NCI-H146 treated with DMSO at 0.1 percent for 48 hours (cell line): ENCODE measurements around the gene SHH.

ENCODE experiments used
- DNase-seq: peaks from one replicate; lab custom pipeline; 2025; ENCODE audit not compliant: unreplicated experiment; lab: John Stamatoyannopoulos, UW

Gene SHH

DNA sequence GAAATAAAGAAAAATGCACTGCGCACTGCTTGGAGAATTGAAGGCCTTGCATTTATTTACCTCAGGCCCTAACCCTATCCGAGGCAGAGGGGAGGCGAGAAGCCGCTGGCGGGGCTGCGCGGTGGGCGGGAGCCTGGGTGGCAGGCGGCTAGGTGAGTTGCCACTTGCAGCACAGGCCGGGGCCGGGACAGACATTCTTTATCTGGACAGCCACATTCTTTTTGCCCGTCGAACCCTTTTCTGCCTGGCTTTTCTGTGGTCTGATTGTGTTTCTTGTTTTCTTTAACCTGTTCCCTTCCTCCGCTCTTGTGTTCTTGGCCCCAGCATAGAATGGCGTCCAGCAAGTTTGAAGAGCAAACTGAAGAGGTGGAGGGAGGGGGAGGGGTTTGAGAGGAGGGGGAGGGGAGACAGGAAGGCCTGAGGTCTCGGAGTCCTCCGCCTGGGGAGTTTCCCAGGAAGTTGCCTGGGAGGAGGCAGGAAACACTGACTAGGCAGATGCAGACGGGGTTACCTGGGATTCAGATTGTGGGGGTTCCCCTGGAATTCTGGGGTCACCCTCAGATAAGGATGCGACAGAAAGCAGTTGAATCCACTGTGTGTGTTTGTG is 5.1 kb downstream of the SHH start:
- DNase-seq: no peak

DNA sequence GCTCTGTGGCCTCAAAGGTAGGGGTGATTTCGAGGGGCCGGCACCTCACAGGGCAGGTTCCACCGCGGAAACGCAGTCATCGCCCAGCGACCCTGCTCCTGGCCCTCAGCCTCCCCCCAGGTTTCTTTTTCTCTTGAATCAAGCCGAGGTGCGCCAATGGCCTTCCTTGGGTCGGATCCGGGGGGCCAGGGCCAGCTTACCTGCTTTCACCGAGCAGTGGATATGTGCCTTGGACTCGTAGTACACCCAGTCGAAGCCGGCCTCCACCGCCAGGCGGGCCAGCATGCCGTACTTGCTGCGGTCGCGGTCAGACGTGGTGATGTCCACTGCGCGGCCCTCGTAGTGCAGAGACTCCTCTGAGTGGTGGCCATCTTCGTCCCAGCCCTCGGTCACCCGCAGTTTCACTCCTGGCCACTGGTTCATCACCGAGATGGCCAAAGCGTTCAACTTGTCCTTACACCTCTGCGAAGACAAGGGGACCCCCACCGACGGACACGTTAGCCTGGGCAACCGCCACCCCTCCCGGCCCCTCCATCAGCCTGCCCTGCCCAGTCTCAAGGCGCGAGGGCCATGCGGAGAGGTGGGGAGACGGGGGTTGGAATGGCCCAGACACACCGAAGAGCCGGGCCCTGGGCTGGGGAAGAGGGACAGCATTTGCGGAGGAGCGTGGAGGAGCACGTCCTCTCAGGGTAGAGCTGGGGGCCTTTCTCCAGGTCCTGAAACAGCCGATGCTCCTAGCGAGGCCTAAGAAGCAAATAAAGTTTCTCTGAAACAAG is 6.0 kb downstream of the SHH start:
- DNase-seq: no peak

DNA sequence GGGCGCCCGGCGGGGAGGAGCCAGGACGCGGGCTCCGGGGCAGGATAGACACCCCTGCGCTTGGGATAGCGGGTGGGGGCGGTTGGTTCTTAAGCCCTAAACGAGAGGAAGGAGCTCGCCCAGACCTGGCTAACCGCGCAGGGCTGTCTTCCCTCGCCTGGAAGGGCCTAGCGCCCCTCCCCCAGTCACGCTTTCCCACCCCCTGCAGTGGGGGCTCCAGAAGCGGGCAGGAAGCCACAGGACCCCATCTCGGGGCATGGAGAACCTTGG is 6.5 kb downstream of the SHH start:
- no peak for DNase-seq

DNA sequence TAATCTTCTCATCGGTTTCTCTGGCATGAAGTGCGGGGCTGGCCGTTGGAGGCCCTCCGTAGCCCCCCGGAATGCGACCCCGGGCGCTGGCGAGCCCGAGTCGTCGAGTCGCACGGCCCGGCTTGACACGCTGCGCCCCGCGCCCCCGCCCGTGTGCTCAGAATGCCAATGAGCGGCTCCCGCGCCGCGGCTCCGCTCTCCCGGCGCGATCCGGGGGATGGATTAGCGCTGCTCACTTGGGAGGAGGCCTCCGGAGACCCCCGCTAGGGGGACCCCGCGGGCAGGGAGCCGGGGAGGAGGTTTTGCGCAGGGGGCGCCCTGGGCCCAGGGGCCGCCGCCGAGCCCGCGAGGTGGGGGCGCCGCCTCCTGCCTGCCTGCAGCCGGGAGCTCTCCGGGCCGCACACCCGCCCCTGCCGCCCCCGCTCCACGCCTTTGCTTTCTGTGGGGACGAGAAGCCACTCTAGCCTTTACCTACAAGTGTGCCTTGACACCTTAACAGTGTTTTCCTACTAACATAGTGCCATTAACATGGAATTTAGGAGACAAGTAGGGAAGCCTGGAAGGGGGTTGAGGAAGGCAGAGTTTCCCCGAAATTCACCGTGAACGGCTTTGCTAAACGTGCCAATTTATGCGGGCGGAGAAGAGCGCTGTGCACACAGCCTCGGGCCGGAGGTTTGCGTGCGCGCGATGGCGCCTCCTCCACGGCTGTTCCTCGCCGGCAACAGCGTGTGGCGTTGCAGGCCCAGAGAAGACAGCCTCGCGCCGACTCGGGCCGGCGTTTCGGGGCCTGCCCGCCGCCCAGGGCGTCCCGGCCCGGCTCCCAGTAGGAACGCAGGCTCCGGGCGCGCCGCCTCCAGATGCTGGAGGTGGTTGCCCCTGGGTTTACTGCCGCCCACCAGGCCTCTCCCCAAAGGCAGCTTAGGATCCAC is 7.1 kb downstream of the SHH start:
- no peak for DNase-seq

DNA sequence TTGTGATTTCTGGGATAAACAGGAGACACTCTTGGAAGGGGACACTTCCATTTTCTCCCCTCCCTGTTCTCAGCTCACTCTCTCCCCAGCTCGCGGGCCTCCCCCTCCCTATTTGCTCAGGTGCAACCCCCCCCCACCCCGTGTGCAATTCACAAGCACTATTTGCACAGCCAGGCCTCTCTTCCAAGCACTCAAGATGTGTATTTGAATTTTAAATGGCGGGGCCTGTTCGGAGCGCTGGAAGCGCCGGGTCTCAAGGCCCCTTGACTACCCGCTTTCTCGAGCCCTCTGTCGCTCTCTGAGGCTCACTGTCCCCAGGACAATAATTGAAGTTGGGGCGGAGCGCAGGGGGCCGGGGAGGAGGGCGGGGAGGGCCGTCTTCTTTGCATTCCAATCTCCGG is 7.8 kb downstream of the SHH start:
- DNase-seq: no peak

DNA sequence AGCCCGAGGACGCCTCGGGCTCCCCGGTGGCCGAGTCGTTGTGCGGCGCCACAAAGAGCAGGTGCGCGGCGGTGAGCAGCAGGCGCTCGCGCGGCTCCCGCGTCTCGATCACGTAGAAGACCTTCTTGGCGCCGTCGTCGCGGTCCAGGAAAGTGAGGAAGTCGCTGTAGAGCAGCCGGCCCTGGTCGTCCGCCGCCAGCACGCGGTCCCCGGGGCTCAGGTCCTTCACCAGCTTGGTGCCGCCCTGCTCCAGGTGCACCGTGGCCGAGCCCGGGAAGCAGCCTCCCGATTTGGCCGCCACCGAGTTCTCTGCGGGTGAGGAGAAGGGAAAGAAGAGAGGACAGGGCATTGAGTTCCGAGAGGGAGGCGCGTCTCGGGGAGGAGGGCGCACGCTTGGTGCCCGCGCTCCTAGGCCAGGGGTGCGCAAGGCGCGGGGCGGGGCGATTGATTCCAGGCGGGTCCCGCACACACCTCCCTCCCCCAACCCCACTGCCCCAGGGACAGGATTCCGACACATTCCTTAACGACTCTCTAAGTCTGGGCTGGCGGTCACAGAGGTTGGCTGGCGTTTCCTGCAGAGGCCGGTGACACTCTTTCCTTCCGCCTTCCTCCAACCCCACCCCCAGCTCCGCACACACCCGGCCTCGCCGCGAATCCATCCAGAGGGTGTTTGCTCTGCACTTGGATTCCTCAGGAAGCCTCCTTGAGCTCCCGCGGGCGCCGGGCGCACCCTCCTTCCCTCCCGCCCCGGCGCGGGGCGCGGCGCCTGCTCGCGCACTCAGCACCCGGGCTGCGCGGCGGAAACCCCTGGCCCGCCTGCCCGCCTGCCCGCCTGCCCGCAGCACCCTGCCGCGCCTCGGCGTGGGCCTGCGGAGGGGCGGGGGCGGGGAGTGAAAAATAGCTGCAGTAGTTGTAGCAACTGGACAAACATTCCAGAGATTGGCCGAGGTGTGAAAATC is 8.6 kb downstream of the SHH start:
- no peak for DNase-seq

DNA sequence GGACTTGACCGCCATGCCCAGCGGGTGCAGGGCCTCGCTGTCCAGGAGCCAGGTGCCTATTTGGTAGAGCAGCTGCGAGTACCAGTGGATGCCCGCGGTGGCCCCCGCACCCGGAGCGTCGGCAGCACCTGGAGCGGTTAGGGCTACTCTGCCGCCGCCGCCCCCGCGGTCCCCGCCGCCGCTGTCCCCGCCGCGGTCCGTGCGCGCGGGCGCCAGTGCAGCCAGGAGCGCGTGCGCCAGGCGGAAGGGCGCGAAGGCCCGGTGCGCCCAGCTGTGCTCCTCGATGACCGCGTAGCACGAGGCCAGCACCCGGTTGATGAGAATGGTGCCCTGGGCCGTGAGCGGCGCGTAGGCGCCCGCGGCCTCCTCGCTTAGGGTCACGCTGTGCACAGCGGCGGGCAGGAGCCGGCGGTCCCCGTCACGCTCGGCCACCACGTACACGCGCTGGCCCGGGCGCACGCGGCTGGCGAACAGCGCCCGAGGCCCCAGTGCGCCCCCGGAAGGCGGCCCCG is 9.3 kb downstream of the SHH start:
- no peak for DNase-seq

DNA sequence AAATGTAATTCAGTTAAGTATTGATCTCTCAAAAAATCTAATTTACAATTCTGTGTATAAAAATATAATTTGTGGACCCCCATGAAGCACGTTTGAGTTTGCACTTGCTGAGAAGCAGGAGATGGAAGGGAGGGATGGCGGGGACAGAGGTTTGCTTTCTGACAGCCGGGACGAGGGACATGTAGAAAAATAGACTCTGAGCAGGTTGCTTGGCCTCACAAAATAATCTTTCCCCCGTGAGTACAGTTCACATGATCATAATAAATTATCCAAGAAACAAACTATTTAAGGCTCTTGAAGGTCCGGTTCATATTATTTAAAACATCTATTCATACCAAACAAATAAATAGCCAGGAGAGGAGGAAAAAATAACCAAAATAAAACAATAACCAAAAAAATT is 10.0 kb downstream of the SHH start:
- no peak for DNase-seq

DNA sequence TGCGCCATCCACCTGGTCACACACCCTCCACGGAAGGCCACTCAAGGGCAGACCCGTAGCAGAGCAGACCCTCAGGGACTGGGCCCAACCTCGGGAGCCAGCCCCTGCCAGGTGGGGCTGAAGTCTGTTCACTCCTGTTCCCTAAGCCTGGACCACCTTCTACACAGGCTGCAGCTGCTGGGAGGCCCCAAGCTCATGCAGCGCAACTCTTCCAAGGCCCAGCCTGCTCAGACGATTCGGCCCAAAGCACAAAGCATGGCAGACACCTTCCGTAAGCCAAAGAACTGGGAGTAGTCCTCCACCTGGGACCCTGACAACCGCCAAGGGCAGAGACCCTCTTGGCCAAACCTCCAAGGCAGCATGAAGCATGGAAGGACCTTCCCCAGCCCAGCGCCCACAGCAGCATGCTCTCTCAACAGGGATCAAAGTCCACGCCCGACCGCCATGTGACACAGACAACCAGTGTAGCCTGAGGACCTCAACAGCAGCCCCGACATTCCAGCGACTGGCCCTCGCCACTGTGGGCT is 11.5 kb downstream of the SHH start:
- no peak for DNase-seq

DNA sequence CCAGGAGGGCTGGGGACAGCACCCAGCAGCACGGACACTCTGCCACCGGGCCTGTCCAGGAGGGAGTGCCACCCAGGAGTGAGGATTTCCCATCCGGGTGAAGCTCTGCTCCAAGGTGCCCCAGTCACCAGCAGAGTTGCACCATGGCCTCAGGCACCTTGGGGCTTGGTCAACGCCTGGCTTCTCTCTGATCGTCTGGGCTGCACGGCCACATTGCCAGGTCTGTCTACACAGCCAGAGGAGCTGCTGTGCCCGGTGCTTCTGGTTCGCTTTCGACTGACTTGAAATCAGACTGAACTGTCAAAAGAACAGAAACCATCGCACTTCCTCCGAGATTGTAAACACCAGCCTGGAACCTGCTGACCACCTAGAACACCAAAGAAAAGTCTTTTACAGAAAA is 12.0 kb downstream of the SHH start:
- no peak for DNase-seq

DNA sequence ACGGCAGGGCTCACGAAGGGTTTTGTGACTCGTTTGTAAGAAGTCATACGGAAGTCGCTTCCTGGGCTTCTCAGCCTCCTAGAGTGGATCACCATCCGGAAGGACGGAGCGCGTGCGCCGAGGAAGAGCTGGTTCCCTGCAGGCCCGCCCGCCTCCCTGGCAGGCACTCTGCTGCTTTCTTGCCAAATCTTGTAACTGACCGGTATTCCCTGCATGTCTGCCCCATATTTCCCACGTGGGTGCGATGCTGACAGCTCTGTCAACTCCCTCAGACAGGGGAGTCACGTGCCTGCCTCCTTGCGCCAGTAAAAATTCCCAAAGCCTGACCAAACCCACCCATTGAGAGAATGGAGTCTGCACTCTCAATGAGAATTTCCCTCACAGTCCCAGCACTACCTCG is 12.7 kb downstream of the SHH start:
- no peak for DNase-seq

DNA sequence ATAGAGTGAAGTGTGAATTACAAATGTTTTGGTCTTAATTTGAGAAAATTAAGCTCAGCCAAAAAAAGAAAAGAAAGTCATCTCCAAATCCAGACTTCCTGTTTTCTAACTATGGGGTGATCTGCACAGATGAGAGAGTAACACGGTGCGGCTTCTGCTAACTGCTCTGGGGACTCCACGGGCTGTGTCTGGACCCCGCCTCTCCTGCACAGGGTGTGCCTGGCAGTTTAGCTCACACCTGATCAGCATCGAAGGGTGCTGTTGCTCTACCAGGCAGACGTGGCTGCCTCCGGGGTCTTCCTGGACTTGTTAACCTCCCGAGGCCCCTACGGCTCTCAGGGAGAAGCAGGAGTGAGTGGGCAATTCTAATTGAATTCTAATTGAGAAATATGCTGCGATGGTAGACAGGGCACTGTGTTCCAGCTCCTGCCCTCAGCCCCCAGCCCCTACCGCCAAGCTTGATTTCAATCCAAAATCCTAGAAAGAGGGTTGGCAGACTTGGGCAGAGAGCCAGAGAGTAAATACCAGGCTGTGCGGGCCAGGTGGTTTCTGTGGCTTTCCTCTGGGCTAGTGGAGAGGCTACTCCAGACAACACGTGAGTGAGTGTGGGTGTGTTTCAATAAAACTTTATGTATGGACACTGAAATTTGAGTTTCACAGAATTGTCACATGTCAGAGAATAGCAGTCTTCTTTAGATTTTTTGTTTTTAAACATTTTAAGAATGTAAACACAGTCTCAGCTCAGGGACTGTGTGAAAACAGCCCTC is 13.4 kb downstream of the SHH start:
- no peak for DNase-seq

DNA sequence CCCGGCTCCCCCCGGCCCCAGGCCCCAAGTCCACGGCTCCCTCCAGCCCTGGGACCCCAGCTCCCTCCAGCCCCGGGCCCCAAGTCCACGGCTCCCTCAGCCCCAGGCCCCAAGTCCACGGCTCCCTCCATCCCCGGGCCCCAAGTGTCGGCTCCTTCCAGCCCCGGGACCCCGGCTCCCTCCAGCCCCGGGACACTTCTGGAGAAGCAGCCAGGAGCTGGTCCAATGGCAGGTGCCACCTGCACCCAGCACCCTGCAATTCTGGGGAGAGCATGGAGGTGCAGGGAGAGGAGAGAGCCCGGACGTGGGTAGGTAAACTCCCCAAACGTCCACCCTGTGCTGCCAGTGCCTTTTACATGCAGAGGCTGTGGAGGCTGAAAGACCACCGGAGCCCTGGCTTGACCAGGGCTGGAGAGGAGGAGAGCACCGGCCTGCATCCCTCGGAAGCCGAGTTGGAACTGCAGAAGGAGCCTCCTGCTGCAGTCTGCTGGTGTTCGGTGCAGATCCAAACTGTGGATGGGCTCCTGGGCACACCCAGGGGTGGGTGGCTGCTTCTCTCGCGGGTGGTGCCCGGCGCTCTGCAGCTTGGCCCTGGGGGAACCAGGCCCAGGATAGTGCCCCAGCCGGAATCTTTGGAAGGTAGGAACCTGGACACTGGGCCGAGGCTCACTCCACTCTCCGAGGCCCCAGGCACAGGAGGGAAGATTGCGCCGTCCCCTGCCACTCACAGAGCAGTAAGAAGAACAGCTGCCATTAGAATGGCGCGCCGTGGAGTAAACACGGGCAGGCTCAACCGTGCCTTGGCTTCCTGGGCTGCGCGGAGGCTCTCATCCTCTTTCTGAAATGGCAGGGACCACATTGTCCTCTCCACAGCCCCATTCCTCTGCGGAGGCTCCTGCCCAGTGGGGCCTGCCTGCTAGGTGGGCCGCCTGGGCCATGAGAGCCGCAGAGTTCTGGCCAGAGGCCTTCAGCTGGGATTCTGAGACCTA is 14.7 kb downstream of the SHH start:
- DNase-seq: no peak

DNA sequence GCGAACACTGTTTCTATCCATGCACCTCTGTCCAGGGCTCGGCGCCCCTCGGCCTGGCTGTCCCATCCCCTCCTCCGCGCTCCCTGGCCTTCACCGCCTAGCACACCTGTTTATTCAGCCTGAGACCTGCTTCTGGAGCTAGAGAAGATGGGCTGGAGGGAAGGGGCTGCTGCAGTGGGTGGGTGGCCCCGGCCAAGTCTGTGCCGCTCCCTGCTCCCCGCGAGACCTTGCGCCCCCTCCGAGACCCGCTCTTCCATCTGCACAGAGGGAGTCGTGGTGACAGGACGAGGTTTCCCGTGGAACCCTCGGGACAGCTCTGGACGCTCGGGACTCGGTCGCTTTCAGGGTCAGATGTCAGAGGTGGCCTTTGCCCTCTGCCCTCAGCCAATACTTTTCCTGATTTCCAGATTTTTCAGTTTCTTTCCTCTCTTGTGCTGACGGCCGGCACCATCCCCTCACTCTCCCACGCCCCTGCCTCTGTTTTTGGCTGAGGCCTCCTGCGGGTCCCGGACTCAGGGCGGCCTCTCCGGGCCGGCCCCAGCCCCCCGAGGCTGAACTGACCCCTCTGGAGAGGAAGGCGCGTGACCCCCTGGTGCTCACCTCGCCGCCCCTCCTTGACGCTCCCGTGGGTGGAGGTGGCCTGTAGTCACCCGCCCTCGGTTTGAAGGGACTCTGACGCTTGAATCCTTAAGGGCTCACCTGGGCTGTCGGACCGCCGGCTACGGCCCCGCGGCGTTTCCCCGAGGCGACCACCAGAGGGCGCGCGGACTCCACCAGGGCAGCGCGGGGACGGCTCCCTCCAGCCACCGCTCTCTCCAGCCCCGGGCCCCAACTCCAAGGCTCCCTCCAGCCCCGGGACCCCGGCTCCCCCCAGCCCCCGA is 15.6 kb downstream of the SHH start:
- peak; percentile 3 for DNase-seq

DNA sequence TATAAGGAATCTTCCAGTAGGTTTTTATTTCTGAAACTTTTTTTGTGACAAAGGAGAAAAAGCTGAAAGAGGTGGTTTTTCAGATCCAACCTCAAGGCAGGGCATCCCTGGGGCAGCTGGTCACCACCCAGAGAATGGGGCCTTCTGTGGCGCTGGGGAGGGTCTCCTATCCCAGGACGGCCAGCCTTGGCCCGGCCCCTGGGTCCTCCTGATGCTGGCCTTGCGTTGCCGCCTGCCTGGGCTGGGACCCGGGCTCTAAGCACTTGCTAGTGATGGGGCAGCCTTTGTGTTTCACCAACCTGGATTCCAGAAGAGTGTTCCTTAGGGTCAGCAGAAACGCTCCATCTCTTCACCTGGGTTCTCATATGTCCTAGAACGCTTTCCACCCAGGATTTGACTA is 16.3 kb downstream of the SHH start:
- no peak for DNase-seq

DNA sequence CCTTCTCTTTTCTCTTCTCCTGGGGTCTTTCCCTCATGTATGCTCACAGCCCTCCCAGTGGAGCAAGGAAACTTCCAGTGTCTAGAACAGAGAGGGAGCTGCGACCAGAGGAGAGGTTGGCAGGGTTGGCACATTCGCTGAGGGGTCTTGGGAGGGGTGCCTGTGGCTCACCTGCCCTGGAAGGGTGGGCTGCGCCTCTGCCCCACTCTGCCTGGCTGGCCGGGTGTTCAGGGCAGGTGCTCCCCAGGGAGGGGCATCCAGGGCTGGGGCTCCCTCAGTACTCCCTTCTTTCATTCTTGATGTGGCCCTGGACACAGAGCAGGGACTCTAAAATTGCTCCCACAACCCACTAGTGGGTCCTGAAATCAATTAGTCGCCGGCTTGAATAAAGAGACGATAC is 16.9 kb downstream of the SHH start:
- no peak for DNase-seq

DNA sequence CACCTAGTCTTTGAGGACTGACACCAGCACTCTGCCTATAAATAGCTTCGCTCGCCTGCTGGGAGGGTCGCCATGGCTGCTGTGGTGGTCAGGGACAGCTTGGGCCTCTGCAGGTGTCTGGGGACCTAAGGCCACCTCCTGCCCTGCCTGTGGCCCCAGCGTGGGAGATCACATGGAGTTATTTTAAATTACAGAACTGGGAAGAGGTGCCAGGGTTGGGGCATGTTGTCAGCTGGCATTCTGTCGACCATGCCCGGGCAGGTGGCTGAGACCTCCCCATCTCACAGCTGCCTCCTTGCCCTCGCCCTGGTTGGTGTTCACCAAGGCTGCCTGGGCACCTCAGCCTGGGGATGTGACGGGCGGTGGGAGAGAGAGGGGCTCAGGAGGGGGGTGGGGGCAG is 18.1 kb downstream of the SHH start:
- DNase-seq: no peak

DNA sequence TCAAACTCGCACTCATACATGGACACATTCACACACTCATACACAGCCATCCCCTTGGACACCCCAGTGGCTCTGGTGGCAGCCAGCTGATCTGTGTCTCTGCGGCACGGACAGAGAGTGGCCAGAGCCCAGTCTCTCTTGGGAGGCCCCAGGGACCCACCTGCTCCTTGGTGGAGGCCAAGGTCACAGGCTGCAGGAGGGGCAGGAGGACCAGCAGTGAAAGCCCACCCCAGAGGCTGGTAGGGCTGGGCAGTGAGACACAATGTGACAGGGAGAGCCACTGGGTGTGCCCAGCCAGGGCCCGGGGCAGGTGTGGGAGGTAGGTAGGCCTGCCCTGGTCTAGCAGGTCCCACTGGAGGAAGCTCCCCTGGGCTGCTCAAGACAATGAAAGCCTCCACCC is 18.5 kb downstream of the SHH start:
- no peak for DNase-seq
